Cardiac muscle cell (in vitro differentiated cells and primary cell): ENCODE results near the gene LIPC. TPM values are rescaled to one million over a fixed set of nuclear protein-coding genes. Genes with fewer than 3 reads are reported as not detected.

ENCODE experiments used
- DNase-seq, 2 donors: peaks; one replicate each; pipeline versions ENCODE4 v3.0.0 to v3.0.0-alpha.2; 2010 to 2017; ENCODE audit warnings: low read depth in 1 of 2, low spot score in 1 of 2
- H3K27ac ChIP-seq: fragments of 200-600 bp; sonication (generic); 2 replicates; pipeline ENCODE4 v1.5.1; 2016
- H3K27me3 ChIP-seq: fragments of 200-600 bp; sonication (generic); 2 replicates; pipeline ENCODE4 v1.6.0; 2016; ENCODE audit warnings: control low read depth
- H3K36me3 ChIP-seq: fragments of 200-600 bp; sonication (generic); 2 replicates; pipeline ENCODE4 v1.5.1; 2016; ENCODE audit warnings: control low read depth
- H3K4me1 ChIP-seq: fragments of 200-600 bp; sonication (generic); 2 replicates; pipeline ENCODE4 v1.8.1; 2017; ENCODE audit warnings: low read depth, mild to moderate bottlenecking, mixed run types
- H3K4me3 ChIP-seq: fragments of 200-600 bp; sonication (generic); 2 replicates; pipeline ENCODE4 v1.5.1; 2016; ENCODE audit warnings: mild to moderate bottlenecking
- H3K9me3 ChIP-seq: fragments of 200-600 bp; sonication (generic); 2 replicates; pipeline ENCODE4 v1.5.1; 2017; ENCODE audit warnings: low read depth, mild to moderate bottlenecking, control low read depth
- CTCF ChIP-seq: IDR thresholded peaks from 2 replicates; pipeline ENCODE4 v1.5.1; 2012; ENCODE audit warnings: low read depth, mild to moderate bottlenecking, low read length
- polyA plus RNA-seq: library from polyadenylated mRNA; unstranded; fragments of >200 nt; fragmentation: Nextera tagmentation; extraction: Ambion mirVana; gene quantifications from 2 replicates; pipeline ENCODE4 v1.2.1, GENCODE V29; 2016
- total RNA-seq: library from RNA; depleted of rRNA; stranded (reverse); fragments of >200 nt; gene quantifications from 2 replicates; pipeline ENCODE4 v1.2.3, GENCODE V29; 2016

LIPC gene
- total and polyA plus RNA-seq, 2 experiments from 2014 or later: not detected

GRCh38 chr15:58519516-58519915 lies 87.7 kb downstream of the LIPC start:
- DNase-seq: no peak
- H3K9me3 ChIP-seq: no peaks in the 10 kb centered on the region
- no peaks in the 10 kb centered on the region for H3K4me1 ChIP-seq
- H3K27ac ChIP-seq: no peak overlapping the region
- no peak overlapping the region for H3K4me3 ChIP-seq
- no peak for TF ChIP-seq CTCF
- no peaks in the 10 kb centered on the region for H3K36me3 ChIP-seq
- no peaks in the 10 kb centered on the region for H3K27me3 ChIP-seq

- H3K27me3 ChIP-seq: no peaks in the 10 kb centered on the region
- H3K36me3 ChIP-seq: no peaks in the 10 kb centered on the region
- no peaks in the 10 kb centered on the region for H3K9me3 ChIP-seq
- H3K4me1 ChIP-seq: no peaks in the 10 kb centered on the region
- no peak overlapping the region for H3K27ac ChIP-seq
- no peak for DNase-seq
- TF ChIP-seq CTCF: no peak
- H3K4me3 ChIP-seq: no peak overlapping the region
These were observed 88.7 kb downstream of the LIPC start for GRCh38 chr15:58520464-58520863.

GRCh38 chr15:58520936-58521292 lies 89.1 kb downstream of the LIPC start:
- no peaks in the 10 kb centered on the region for H3K4me1 ChIP-seq
- no peaks in the 10 kb centered on the region for H3K27me3 ChIP-seq
- H3K36me3 ChIP-seq: no peaks in the 10 kb centered on the region
- no peak overlapping the region for H3K4me3 ChIP-seq
- no peak for TF ChIP-seq CTCF
- DNase-seq: no peak
- H3K9me3 ChIP-seq: no peaks in the 10 kb centered on the region
- H3K27ac ChIP-seq: no peak overlapping the region

GRCh38 chr15:58521293-58521991 lies 89.7 kb downstream of the LIPC start:
- Histone ChIP-seq H3K9me3 (no peaks in the 10 kb centered on the region), H3K36me3 (no peaks in the 10 kb centered on the region), H3K4me1 (no peaks in the 10 kb centered on the region), H3K4me3 (no peak overlapping the region), H3K27ac (no peak overlapping the region), H3K27me3 (no peaks in the 10 kb centered on the region)
- no peak for TF ChIP-seq CTCF
- DNase-seq: peak in 1 of 2 donors; percentile 90

- H3K36me3 ChIP-seq: no peaks in the 10 kb centered on the region
- TF ChIP-seq CTCF: no peak
- no peaks in the 10 kb centered on the region for H3K27me3 ChIP-seq
- H3K4me3 ChIP-seq: no peak overlapping the region
- DNase-seq: no peak
- no peak overlapping the region for H3K27ac ChIP-seq
- H3K9me3 ChIP-seq: no peaks in the 10 kb centered on the region
- no peaks in the 10 kb centered on the region for H3K4me1 ChIP-seq
These were observed 90.6 kb downstream of the LIPC start for GRCh38 chr15:58522391-58522790.
